Upper lobe of left lung (tissue), 6 donors: ENCODE measurements around the gene KATNB1. TPM values are rescaled to one million over a fixed set of nuclear protein-coding genes. Genes with fewer than 3 reads are reported as not detected.
A peak's percentile ranks its signal among the peaks of the same experiment; 100 is the strongest.
"Not testable (repeated sequence)": the region's sequence is repeated elsewhere in the genome, so short reads cannot be mapped to it uniquely, and the experiment has no call there.

Source experiments
- ATAC-seq, 2 donors: fragments of 200-7000 bp; cut with Tn5 transposase; one replicate each; pipeline ENCODE4 v1.9.1; 2022; ENCODE audit warnings: mild to moderate bottlenecking in 2 of 2, moderate library complexity in 2 of 2; ENCODE audit not compliant: low FRiP score in 2 of 2
- DNase-seq, 2 donors: peaks; one replicate each; pipeline ENCODE4 v3.0.0-alpha.2; 2019 to 2020
- H3K27ac ChIP-seq, 4 donors: fragments of 200-600 bp; sonication (generic); one replicate each; pipeline ENCODE4 v1.5.1; 2016 to 2019
- H3K27me3 ChIP-seq, 4 donors: fragments of 200-600 bp; sonication (generic); one replicate each; pipeline ENCODE4 v1.5.1; 2017 to 2019
- H3K36me3 ChIP-seq, 4 donors: fragments of 200-600 bp; sonication (generic); one replicate each; pipeline ENCODE4 v1.5.1; 2016 to 2019
- H3K4me1 ChIP-seq, 4 donors: fragments of 200-600 bp; sonication (generic); one replicate each; pipeline ENCODE4 v1.5.1; 2018 to 2019
- H3K4me3 ChIP-seq, 4 donors: fragments of 200-600 bp; sonication (generic); one replicate each; pipeline ENCODE4 v1.5.1; 2017 to 2019; ENCODE audit warnings: mild to moderate bottlenecking in 2 of 4, moderate library complexity in 1 of 4
- H3K9me3 ChIP-seq, 4 donors: fragments of 200-600 bp; sonication (generic); one replicate each; pipeline ENCODE4 v1.5.1; 2018 to 2019
- CTCF ChIP-seq, 6 experiments: fragments of 450-650 bp in 4 of 6; fragments of 200-600 bp in 2 of 6; sonication (generic) in 2 of 6; IDR thresholded peaks; one replicate each; pipeline ENCODE4 v1.5.1; 2016 to 2019; ENCODE audit warnings: antibody characterized with exemption in 6 of 6
- EP300 ChIP-seq, 4 donors: sonication (generic); formaldehyde crosslinking; IDR thresholded peaks; one replicate each; pipeline ENCODE4 v1.5.1; 2017; ENCODE audit warnings: antibody characterized with exemption in 4 of 4, control low read depth in 2 of 4
- POLR2A ChIP-seq, 4 donors: fragments of 450-650 bp; IDR thresholded peaks; one replicate each; pipeline ENCODE4 v1.5.1; 2016 to 2017; ENCODE audit warnings: antibody characterized with exemption in 4 of 4, mild to moderate bottlenecking in 2 of 4
- POLR2AphosphoS5 ChIP-seq, 2 donors: sonication (generic); formaldehyde crosslinking; IDR thresholded peaks; one replicate each; pipeline ENCODE4 v1.5.1; 2017; ENCODE audit warnings: antibody characterized with exemption in 2 of 2
- WGBS, 2 donors: methylation state at CpG; one replicate each; pipeline ENCODE4 v1.1.5; 2017 to 2018; 5-methylcytosine and 5-hydroxymethylcytosine counted together
- total RNA-seq, 6 donors: library from RNA; depleted of rRNA in 4 of 6; stranded (reverse); fragments of >200 nt in 4 of 6; gene quantifications; one replicate each; pipeline versions ENCODE4 v1.1.0 to v1.2.1, GENCODE V29; 2016 to 2021
- donor health status: DM: no; HTN: no; CAD: no; lungs with moderate emphysema.
- donor health status: DM: no; HTN: yes; CAD: no; lungs with severe emphysema.

Gene KATNB1
- total RNA-seq, 6 donors from 2014 or later: 19.6 to 26.6 (median 21.5) TPM

- 91 to 92% methylated on average over 5 of the region's 5 CpGs for WGBS, 2 donors
- no peak overlapping the region for H3K4me3 ChIP-seq
- no peak for DNase-seq
- TF ChIP-seq EP300 (IDR thresholded peaks at IDR 0.05) (no peak), POLR2A (IDR thresholded peaks at IDR 0.05) (no peak), POLR2AphosphoS5 (IDR thresholded peaks at IDR 0.05) (no peak), CTCF (IDR thresholded peaks at IDR 0.05) (no peak)
- H3K9me3 ChIP-seq: no peaks in the 10 kb centered on the region
- peaks cover 7 to 46% (median 14%) of the 10 kb centered on the region in 4 donors for H3K36me3 ChIP-seq
- no peak for ATAC-seq
- peaks cover 0 to 14% (median 4%) of the 10 kb centered on the region in 4 donors for H3K4me1 ChIP-seq
- no peaks in the 10 kb centered on the region for H3K27me3 ChIP-seq
- no peak overlapping the region for H3K27ac ChIP-seq
These were observed 43.1 kb downstream of the KATNB1 start for GRCh38 chr16:57778658-57779057.

- 86 to 89% methylated on average over 5 of the region's 5 CpGs for WGBS, 2 donors
These were observed 44.3 kb downstream of the KATNB1 start for GRCh38 chr16:57779836-57780235.

GRCh38 chr16:57781349-57781740, 45.8 kb downstream of the KATNB1 start:
- 67 to 88% methylated on average over 1 of the region's 1 CpG for WGBS, 2 donors
- TF ChIP-seq EP300 (IDR thresholded peaks at IDR 0.05) (no peak), CTCF (IDR thresholded peaks at IDR 0.05) (no peak), POLR2AphosphoS5 (IDR thresholded peaks at IDR 0.05) (no peak), POLR2A (IDR thresholded peaks at IDR 0.05) (no peak)
- no peak overlapping the region for H3K27ac ChIP-seq
- ATAC-seq: no peak
- H3K4me3 ChIP-seq: no peak overlapping the region
- H3K27me3 ChIP-seq: no peaks in the 10 kb centered on the region
- H3K9me3 ChIP-seq: no peaks in the 10 kb centered on the region
- DNase-seq: no peak
- peaks cover 2 to 49% (median 16%) of the 10 kb centered on the region in 4 donors for H3K36me3 ChIP-seq
- H3K4me1 ChIP-seq: peaks cover under 1 to 7% (median 5%) of the 10 kb centered on the region in 4 donors

More at GRCh38 chr16:57779836-57780235, 44.3 kb downstream of the KATNB1 start:
- not testable (repeated sequence) for DNase-seq, H3K9me3 ChIP-seq, H3K4me1 ChIP-seq, H3K27ac ChIP-seq, H3K4me3 ChIP-seq, ATAC-seq, H3K27me3 ChIP-seq
- peaks cover 7 to 55% (median 19%) of the 10 kb centered on the region in 4 donors for H3K36me3 ChIP-seq

GRCh38 chr16:57781741-57782606, 46.4 kb downstream of the KATNB1 start:
- Histone ChIP-seq H3K4me3 (no peak overlapping the region), H3K9me3 (no peaks in the 10 kb centered on the region), H3K36me3 (peaks cover 0 to 45% (median 15%) of the 10 kb centered on the region in 4 donors), H3K4me1 (peaks cover 7 to 12% (median 8%) of the 10 kb centered on the region in 4 donors), H3K27ac (peak overlapping the region in 3 of 4 donors; percentile 13 to 55 (median 31)), H3K27me3 (no peaks in the 10 kb centered on the region)
- 87 to 89% methylated on average over 10 of the region's 10 CpGs for WGBS, 2 donors
- TF ChIP-seq CTCF (IDR thresholded peaks at IDR 0.05): no peak
- TF ChIP-seq EP300 (IDR thresholded peaks at IDR 0.05): no peak
- TF ChIP-seq POLR2AphosphoS5 (IDR thresholded peaks at IDR 0.05): no peak
- TF ChIP-seq POLR2A (IDR thresholded peaks at IDR 0.05): no peak
- DNase-seq (no peak), ATAC-seq (no peak)

DNA sequence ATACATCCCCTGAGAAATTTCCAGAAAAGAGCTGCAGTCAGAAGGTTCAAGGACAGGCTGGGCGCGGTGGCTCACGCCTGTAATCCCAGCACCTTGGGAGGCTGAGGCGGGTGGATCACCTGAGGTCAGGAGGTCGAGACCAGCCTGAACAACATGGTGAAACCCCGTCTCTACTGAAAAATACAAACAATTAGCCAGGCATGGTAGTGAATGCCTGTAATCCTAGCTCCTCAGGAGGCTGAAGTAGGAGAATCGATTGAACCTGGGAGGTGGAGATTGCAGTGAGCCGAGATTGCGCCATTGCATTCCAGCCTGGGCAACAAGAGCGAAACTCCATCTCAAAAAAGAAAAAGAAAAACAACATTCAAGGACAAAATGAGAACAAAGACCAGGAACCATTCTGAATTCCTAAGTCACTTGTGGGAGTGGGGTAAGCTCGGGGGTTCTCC, 47.1 kb downstream of the KATNB1 start:
- DNase-seq: not testable (repeated sequence)
- 67 to 90% methylated on average over 11 of the region's 11 CpGs for WGBS, 2 donors

More for the DNA sequence above, 47.1 kb downstream of the KATNB1 start:
- H3K4me3 ChIP-seq, H3K27me3 ChIP-seq, H3K9me3 ChIP-seq, ATAC-seq: not testable (repeated sequence)
- peaks cover 12 to 16% (median 14%) of the 10 kb centered on the region in 4 donors for H3K4me1 ChIP-seq
- H3K27ac ChIP-seq: peak overlapping the region in 3 of 4 donors; percentile 13 to 55 (median 31)
- peaks cover 0 to 48% (median 15%) of the 10 kb centered on the region in 4 donors for H3K36me3 ChIP-seq
